Astrocyte of the cerebellum (primary cell): ENCODE results near the gene TRABD2A.

Source experiments
- DNase-seq: peaks from one replicate; pipeline ENCODE4 v3.0.0-alpha.2; 2011; ENCODE audit warnings: low read depth
- H3K4me3 ChIP-seq: 2 replicates; pipeline ENCODE4 v1.5.1; 2011; ENCODE audit warnings: mild to moderate bottlenecking, low read depth, low read length, moderate library complexity
- CTCF ChIP-seq: IDR thresholded peaks from 2 replicates; pipeline ENCODE4 v1.5.1; 2012; ENCODE audit warnings: low read length, low read depth, moderate library complexity, mild to moderate bottlenecking; ENCODE audit errors: missing control alignments
- in situ Hi-C: cut with HindIII; loops from 2 replicates; pipeline ENCODE4 v1.10.0; 2017; ENCODE audit warnings: low sequenced_read_pairs

Gene TRABD2A

DNA sequence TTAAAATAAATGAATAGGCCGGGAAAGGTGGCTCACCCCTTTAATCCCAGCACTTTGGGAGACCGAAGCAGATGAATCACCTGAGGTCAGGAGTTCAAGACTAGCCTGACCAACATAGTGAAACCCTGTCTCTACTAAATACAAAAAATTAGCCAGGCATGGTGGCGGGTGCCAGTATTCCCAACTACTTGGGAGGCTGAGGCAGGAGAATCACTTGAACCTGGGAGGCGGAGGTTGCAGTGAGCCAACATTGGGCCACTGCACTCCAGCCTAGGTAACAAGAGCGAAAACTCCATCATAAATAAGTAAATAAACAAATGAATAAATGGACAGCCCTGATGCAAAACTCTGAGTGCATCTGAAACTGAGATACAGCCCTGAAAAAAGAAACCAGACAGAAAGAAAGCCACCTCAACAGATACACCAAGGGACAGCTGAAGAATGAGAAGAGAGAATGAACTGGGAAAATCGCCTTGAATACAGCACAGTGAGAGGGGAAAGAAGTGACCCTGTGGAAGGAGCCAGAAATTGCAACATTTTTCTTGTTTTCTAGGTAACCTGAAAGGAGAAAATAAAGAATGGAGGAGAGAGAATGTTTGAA, 64.4 kb downstream of the TRABD2A start:
- DNase-seq, result no peak
- in situ Hi-C loops, result no loop called here
- no peak for TF ChIP-seq CTCF
- H3K4me3 ChIP-seq, result no peak overlapping the region

DNA sequence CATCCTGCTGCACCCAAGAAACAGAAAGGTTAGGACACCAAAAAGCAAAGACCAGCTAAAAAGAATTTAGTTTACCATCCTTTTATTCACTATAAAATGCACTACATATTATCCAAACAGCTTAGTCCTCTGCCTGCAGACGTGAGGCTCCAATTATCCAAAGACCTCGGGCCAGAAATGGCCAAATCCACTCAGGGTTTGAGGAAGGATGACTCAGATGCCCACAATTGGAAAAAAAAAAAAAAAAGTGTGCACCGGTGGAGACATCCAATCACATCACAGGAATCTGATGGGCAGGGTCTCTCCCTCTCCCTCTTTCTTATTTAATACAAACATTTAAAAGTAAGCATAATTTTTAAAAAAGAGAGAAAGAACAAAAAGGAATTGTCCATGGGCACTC, 65.7 kb downstream of the TRABD2A start:
- no peak for DNase-seq
- H3K4me3 ChIP-seq, result no peak overlapping the region
- in situ Hi-C loops, result no loop called here
- no peak for TF ChIP-seq CTCF

- no peak for DNase-seq
- in situ Hi-C loops, result no loop called here
- no peak overlapping the region for H3K4me3 ChIP-seq
- no peak for TF ChIP-seq CTCF
These were observed 68.9 kb downstream of the TRABD2A start for GRCh38 chr2:84811839-84812431.

DNA sequence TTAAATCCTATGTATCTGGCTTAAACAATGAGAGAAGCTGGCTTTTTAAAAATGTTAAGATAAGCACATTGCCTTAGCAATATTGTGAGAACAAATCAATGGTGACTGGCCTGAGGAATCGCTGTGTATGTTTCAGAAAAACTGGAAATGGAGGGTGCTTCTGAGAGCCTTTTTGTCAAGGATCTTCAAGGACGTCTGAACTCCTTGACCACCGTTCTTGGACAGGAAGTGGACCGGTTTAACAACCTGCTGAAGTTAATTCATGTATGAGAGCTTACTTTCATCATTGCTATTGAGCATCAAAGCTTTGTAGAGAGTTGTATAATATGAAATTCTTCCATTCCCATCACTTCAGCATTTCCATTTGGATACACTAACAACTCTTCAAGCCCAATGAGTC, 72.6 kb downstream of the TRABD2A start:
- DNase-seq, result no peak
- in situ Hi-C loops, result no loop called here
- H3K4me3 ChIP-seq, result no peak overlapping the region
- no peak for TF ChIP-seq CTCF

- DNase-seq, result peak; percentile 99
- in situ Hi-C loops, result no loop called here
- no peak for TF ChIP-seq CTCF
- H3K4me3 ChIP-seq, result no peak overlapping the region
These were observed 73.8 kb downstream of the TRABD2A start for GRCh38 chr2:84807063-84807485.

DNA sequence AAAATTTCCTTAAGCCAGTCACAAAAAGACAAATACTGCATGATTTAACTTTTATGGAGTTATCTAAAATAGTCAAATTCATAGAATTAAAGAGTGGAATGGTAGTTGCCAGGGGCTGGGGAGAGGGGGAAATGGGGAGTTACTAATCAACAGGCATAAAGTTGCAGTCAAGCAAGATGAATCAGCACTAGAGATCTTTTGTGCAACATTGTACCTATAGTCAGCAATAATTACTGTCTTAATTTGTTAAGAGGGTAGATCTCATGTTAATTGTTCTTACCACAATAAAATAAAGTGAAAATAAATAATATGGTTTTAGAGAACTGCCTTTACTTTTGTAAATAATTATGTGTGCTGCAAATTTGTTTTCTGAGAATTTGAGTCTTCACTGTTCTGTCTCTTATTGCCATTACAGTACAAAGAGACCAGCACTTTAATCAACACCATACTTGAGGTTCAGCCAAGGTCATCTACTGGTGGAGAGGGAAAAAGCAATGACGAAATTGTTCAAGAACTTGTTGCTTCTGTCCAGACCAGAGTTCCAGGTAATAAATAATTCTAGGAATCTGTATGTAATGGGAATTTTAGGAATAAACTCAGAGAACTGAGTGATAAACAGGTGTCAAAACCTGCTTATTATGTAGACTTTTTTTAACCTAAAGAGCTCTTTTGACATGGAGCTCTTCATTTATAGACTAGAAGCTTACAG, 75.5 kb downstream of the TRABD2A start:
- no peak overlapping the region for H3K4me3 ChIP-seq
- in situ Hi-C loops, result no loop called here
- no peak for DNase-seq
- no peak for TF ChIP-seq CTCF
